ENCODE data around the gene MIXL1.

- no peak for TF ChIP-seq POLR2A (IDR thresholded peaks at IDR 0.05)
- TF ChIP-seq, protein P1, sequence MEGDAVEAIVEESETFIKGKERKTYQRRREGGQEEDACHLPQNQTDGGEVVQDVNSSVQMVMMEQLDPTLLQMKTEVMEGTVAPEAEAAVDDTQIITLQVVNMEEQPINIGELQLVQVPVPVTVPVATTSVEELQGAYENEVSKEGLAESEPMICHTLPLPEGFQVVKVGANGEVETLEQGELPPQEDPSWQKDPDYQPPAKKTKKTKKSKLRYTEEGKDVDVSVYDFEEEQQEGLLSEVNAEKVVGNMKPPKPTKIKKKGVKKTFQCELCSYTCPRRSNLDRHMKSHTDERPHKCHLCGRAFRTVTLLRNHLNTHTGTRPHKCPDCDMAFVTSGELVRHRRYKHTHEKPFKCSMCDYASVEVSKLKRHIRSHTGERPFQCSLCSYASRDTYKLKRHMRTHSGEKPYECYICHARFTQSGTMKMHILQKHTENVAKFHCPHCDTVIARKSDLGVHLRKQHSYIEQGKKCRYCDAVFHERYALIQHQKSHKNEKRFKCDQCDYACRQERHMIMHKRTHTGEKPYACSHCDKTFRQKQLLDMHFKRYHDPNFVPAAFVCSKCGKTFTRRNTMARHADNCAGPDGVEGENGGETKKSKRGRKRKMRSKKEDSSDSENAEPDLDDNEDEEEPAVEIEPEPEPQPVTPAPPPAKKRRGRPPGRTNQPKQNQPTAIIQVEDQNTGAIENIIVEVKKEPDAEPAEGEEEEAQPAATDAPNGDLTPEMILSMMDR (IDR thresholded peaks at IDR 0.05) = no peak
Observed at GRCh38 chr1:226199971-226200370, 23.5 kb upstream of the MIXL1 start.

All from lower leg skin (tissue), 3 donors.